A549 (cell line): ENCODE data around the gene TYK2. TPM values are rescaled to one million over a fixed set of nuclear protein-coding genes. Genes with fewer than 3 reads are reported as not detected.

Experiments used
- ATAC-seq, 2 experiments: fragments of 200-7000 bp in 1 of 2; fragments of >200 bp in 1 of 2; cut with Nextera tagmentation in 1 of 2; cut with Tn5 transposase in 1 of 2; 3 replicates each; pipeline versions ENCODE4 v1.8.0 to v1.9.1; 2018 to 2020; ENCODE audit warnings: mild to moderate bottlenecking in 1 of 2, moderate library complexity in 1 of 2
- CTCF ChIA-PET: fragments of 300-600 bp; sonication (Branson Sonifier 250); formaldehyde crosslinking; extraction: SDS; loops from one replicate; lab custom pipeline; 2021; ENCODE audit warnings: antibody characterized with exemption, inconsistent platforms; lab: Yijun Ruan, JAX
- POLR2A ChIA-PET: fragments of 350-600 bp; formaldehyde crosslinking; extraction: SDS; loops from one replicate; lab custom pipeline; 2021; ENCODE audit warnings: antibody characterized with exemption, inconsistent platforms; lab: Yijun Ruan, JAX
- DNase-seq, 2 experiments: peaks; one replicate each; pipeline versions ENCODE4 v3.0.0 to v3.0.0-alpha.2; 2011 to 2016; ENCODE audit warnings: low read depth in 1 of 2, low spot score in 1 of 2
- FAIRE-seq: peaks from 2 replicates; lab custom pipeline; 2011; peaks lifted over from hg19 to GRCh38; lab: Jason Lieb, UNC
- H3K27ac ChIP-seq, 2 experiments: fragments of >200 bp; sonication (Bioruptor Twin); formaldehyde crosslinking; 3 replicates each; pipeline ENCODE4 v1.5.1; 2016 to 2017
- H3K4me1 ChIP-seq: fragments of >200 bp; sonication (Bioruptor Twin); formaldehyde crosslinking; 3 replicates; pipeline ENCODE4 v1.6.1; 2016
- H3K4me2 ChIP-seq: fragments of >200 bp; sonication (Bioruptor Twin); formaldehyde crosslinking; 3 replicates; pipeline ENCODE4 v1.6.1; 2016
- H3K4me3 ChIP-seq: fragments of >200 bp; sonication (Bioruptor Twin); formaldehyde crosslinking; 3 replicates; pipeline ENCODE4 v1.5.1; 2016
- H3K9me3 ChIP-seq: fragments of >200 bp; sonication (Bioruptor Twin); formaldehyde crosslinking; 3 replicates; pipeline ENCODE4 v1.6.1; 2016
- CBX2 ChIP-seq: fragments of 200-600 bp; sonication (generic); IDR thresholded peaks from 2 replicates; pipeline ENCODE4 v1.6.1; 2016; ENCODE audit warnings: low read depth, mild to moderate bottlenecking, borderline replicate concordance
- CHD2 ChIP-seq: fragments of 150-350 bp; IDR thresholded peaks from 2 replicates; pipeline ENCODE4 v1.6.1; 2014; ENCODE audit warnings: low read length; ENCODE audit not compliant: partially characterized antibody
- E2F6 ChIP-seq: IDR thresholded peaks from 2 replicates; pipeline ENCODE4 v1.6.1; 2012; ENCODE audit warnings: low read depth, borderline replicate concordance
- EHMT2 ChIP-seq: fragments of 200-600 bp; sonication (generic); IDR thresholded peaks from 2 replicates; pipeline ENCODE4 v1.6.1; 2016; ENCODE audit warnings: antibody characterized with exemption, low read depth, mild to moderate bottlenecking, moderate library complexity
- FOSL2 ChIP-seq, 2 experiments: fragments of 450-650 bp in 1 of 2; fragments of >200 bp in 1 of 2; sonication (Bioruptor Twin) in 1 of 2; formaldehyde crosslinking; IDR thresholded peaks; 2 replicates each; pipeline versions ENCODE4 v1.5.0 to v1.6.1; 2016 to 2020; ENCODE audit warnings: mild to moderate bottlenecking in 1 of 2, moderate library complexity in 1 of 2
- HDAC2 ChIP-seq: fragments of 200-600 bp; sonication (generic); IDR thresholded peaks from 2 replicates; pipeline ENCODE4 v1.6.1; 2016
- JUN ChIP-seq, 2 experiments: fragments of >200 bp; sonication (Bioruptor Twin); formaldehyde crosslinking; IDR thresholded peaks; 2 replicates in 1 of 2; 3 replicates in 1 of 2; pipeline ENCODE4 v1.6.1; 2016 to 2017
- KDM5A ChIP-seq: fragments of 200-600 bp; sonication (generic); IDR thresholded peaks from 2 replicates; pipeline ENCODE4 v1.6.1; 2016; ENCODE audit warnings: antibody characterized with exemption, mild to moderate bottlenecking
- MAX ChIP-seq: IDR thresholded peaks from 2 replicates; pipeline ENCODE4 v1.6.1; 2012
- PHF8 ChIP-seq: fragments of 200-600 bp; sonication (generic); IDR thresholded peaks from 2 replicates; pipeline ENCODE4 v1.6.1; 2016; ENCODE audit warnings: low read depth, mild to moderate bottlenecking, antibody characterized with exemption, moderate library complexity, borderline replicate concordance
- POLR2A ChIP-seq: IDR thresholded peaks from 2 replicates; pipeline ENCODE4 v1.6.1; 2012; ENCODE audit warnings: mild to moderate bottlenecking, low read length
- POLR2AphosphoS2 ChIP-seq: conservative IDR thresholded peaks from 2 replicates; pipeline ENCODE4 v1.6.1; 2012; ENCODE audit warnings: low read length, improper control_type of control experiment, inconsistent platforms
- RARB ChIP-seq: fragments of 250-450 bp; sonication (Bioruptor Pico); IDR thresholded peaks from 2 replicates; pipeline ENCODE4 v1.8.0; 2021; ENCODE audit warnings: mild to moderate bottlenecking, moderate library complexity
- RFX5 ChIP-seq: fragments of 450-650 bp; IDR thresholded peaks from 2 replicates; pipeline ENCODE4 v1.7.1; 2014; ENCODE audit warnings: antibody characterized with exemption, mild to moderate bottlenecking, moderate library complexity
- RNF2 ChIP-seq: fragments of 200-600 bp; sonication (generic); IDR thresholded peaks from 2 replicates; pipeline ENCODE4 v1.6.1; 2016; ENCODE audit warnings: low read depth, mild to moderate bottlenecking, antibody characterized with exemption, moderate library complexity, borderline replicate concordance
- SREBF2 ChIP-seq: fragments of 450-650 bp; IDR thresholded peaks from 2 replicates; pipeline ENCODE4 v1.6.1; 2014; ENCODE audit warnings: mild to moderate bottlenecking, moderate library complexity
- TFCP2L1 ChIP-seq: fragments of 250-450 bp; sonication (Bioruptor Pico); IDR thresholded peaks from 2 replicates; pipeline ENCODE4 v1.5.0; 2021; ENCODE audit warnings: mild to moderate bottlenecking
- USF2 ChIP-seq: fragments of 450-650 bp; IDR thresholded peaks from 2 replicates; pipeline ENCODE4 v1.6.1; 2014; ENCODE audit warnings: antibody characterized with exemption
- WGBS: methylation state at CpG from one replicate; pipeline ENCODE4 v1.1.6; 2017; ENCODE audit errors: missing lambda C conversion rate; 5-methylcytosine and 5-hydroxymethylcytosine counted together
- polyA plus RNA-seq, 4 experiments: library from polyadenylated mRNA; depleted of rRNA in 3 of 4; stranded (reverse); fragments of >200 nt; fragmentation: RNase III in 1 of 4; extraction: RNeasy Plus Mini Kit Qiagen cat#74134 plus additional on column Dnase treatment in 1 of 4; gene quantifications; 2 replicates in 3 of 4; 3 replicates in 1 of 4; pipeline ENCODE4 v1.2.3, GENCODE V29; 2011 to 2017
- TF ChIP-seq, protein P1 (sequence below): fragments of 250-450 bp; sonication (Bioruptor Pico); IDR thresholded peaks from 2 replicates; pipeline ENCODE4 v1.5.0; 2020; ENCODE audit warnings: low read depth, mild to moderate bottlenecking, moderate library complexity
- TF ChIP-seq, protein P2 (sequence below): fragments of >200 bp; sonication (Bioruptor Twin); formaldehyde crosslinking; IDR thresholded peaks from 3 replicates; pipeline ENCODE4 v1.6.1; 2016

TYK2 gene
- polyA plus RNA-seq, 2 of the 4 experiments (the other 2 are of a cell fraction), result 17.0 to 57.1 TPM

DNA sequence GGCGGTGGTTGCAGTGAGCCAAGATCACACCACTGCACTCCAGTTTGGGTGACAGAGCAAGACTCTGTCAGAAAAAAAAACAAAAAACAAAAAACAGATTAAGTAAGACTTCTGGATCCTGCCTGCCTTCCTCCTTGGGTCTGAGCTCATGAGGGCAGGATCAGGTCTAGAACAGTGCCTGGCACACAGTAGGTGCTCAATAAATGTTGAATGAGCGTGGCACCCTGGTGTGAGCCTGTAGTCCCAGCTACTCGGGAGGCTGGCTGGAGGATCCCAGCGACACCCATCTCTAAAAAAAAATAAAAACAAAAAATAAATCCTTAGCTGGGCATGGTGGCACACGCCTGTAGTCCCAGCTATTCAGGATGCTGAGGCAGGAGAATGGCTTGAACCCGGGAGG lies 25.8 kb upstream of the TYK2 start:
- POLR2A ChIA-PET, result no interaction called here
- no peak for ATAC-seq
- no peak overlapping the region for H3K4me3 ChIP-seq
- WGBS, result 64% methylated on average over 6 of the region's 6 CpGs
- no peak overlapping the region for H3K27ac ChIP-seq
- CTCF ChIA-PET, result interaction anchor here (0.9 to 11.6 kb wide), 6 partner anchors 9 to 475 kb away, joined by 3 to 172 read pairs (median 10); partner anchors contain the start of gene PDE4A
- H3K4me1 ChIP-seq, result peaks cover 16% of the 10 kb centered on the region
- no peak for DNase-seq
- TF ChIP-seq RNF2, result no peak
- TF ChIP-seq, protein P1, sequence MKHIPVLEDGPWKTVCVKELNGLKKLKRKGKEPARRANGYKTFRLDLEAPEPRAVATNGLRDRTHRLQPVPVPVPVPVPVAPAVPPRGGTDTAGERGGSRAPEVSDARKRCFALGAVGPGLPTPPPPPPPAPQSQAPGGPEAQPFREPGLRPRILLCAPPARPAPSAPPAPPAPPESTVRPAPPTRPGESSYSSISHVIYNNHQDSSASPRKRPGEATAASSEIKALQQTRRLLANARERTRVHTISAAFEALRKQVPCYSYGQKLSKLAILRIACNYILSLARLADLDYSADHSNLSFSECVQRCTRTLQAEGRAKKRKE, result no peak
- no peak for TF ChIP-seq HDAC2
- H3K4me2 ChIP-seq, result no peak overlapping the region
- no peaks in the 10 kb centered on the region for H3K9me3 ChIP-seq
- no peak for FAIRE-seq

GRCh38 chr19:10404888-10405820 lies 24.8 kb upstream of the TYK2 start:
- Histone ChIP-seq H3K4me1 (peaks cover 23% of the 10 kb centered on the region), H3K9me3 (no peaks in the 10 kb centered on the region), H3K4me2 (peak overlapping the region; percentile 100), H3K27ac (peak overlapping the region; percentile 67 to 94; a peak in 5 of 6 replicates), H3K4me3 (peak overlapping the region; percentile 94)
- CTCF ChIA-PET, result interaction anchor here (0.6 to 11.6 kb wide), 16 partner anchors 9 to 474 kb away, joined by 3 to 172 read pairs (median 4); partner anchors contain the start of gene PDE4A
- no peak for FAIRE-seq
- DNase-seq, result no peak
- 41% methylated on average over 26 of the region's 43 CpGs for WGBS
- POLR2A ChIA-PET, result interaction anchor here (2.0 kb wide), 1 partner anchor 11 kb away, joined by 4 read pairs; no protein-coding TSS in a partner anchor
- no peak for ATAC-seq
- TF ChIP-seq RARB (no peak), KDM5A (no peak), CHD2 (no peak), USF2 (no peak), SREBF2 (no peak), CBX2 (no peak), EHMT2 (no peak), POLR2AphosphoS2 (no peak), E2F6 (no peak)
- TF ChIP-seq, protein P1, result no peak

GRCh38 chr19:10403137-10404021 lies 23.0 kb upstream of the TYK2 start, which contains the start of gene CDC37:
TSS of gene CDC37 (minus strand) at chr19:10403542. CDS start at chr19:10403479, 63 bp downstream.
- ATAC-seq (peak; percentile 87 to 89), DNase-seq (peak; percentile 93 to 95), FAIRE-seq (no peak)
- Histone ChIP-seq H3K4me1 (peaks cover 23% of the 10 kb centered on the region), H3K4me3 (peak within 1 kb of the TSS; percentile 94), H3K4me2 (peak within 1 kb of the TSS; percentile 100), H3K9me3 (no peaks in the 10 kb centered on the region), H3K27ac (peak within 1 kb of the TSS; percentile 82 to 94)
- ChIA-PET POLR2A (interaction anchor here (1.0 to 2.0 kb wide), 2 partner anchors 13 to 15 kb away, joined by 3 to 4 read pairs; no protein-coding TSS in a partner anchor), CTCF (interaction anchor here (0.6 to 11.6 kb wide), 26 partner anchors 12 to 472 kb away, joined by 3 to 172 read pairs (median 4); partner anchors contain the start of genes PDE4A and TYK2)
- 1% methylated on average over 24 of the region's 69 CpGs for WGBS
- TF ChIP-seq POLR2A (peak; percentile 89), FOSL2 (IDR thresholded peaks at IDR 0.05) (no peak), FOSL2 (CRISPR knock-in tag; IDR thresholded peaks at IDR 0.05) (peak; percentile 22; the same call in 1 of the 2 replicates), TFCP2L1 (CRISPR knock-in tag) (no peak), POLR2AphosphoS2 (no peak), HDAC2 (no peak), KDM5A (0 out of 2 replicates have a peak, but pooled peaks have one; percentile 35), PHF8 (peak; percentile 75), RFX5 (peak; percentile 58; the same call in 1 of the 2 replicates), JUN (IDR thresholded peaks at IDR 0.05) (peak in 1 of 2 experiments; percentile 28; a peak in 2 of 5 replicates), MAX (peak; percentile 68)
- TF ChIP-seq, protein P2, sequence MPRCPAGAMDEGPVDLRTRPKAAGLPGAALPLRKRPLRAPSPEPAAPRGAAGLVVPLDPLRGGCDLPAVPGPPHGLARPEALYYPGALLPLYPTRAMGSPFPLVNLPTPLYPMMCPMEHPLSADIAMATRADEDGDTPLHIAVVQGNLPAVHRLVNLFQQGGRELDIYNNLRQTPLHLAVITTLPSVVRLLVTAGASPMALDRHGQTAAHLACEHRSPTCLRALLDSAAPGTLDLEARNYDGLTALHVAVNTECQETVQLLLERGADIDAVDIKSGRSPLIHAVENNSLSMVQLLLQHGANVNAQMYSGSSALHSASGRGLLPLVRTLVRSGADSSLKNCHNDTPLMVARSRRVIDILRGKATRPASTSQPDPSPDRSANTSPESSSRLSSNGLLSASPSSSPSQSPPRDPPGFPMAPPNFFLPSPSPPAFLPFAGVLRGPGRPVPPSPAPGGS, result 0 out of 3 replicates have a peak, but pooled peaks have one; percentile 59
